ENCODE measurements around the gene XPO4. TPM values are rescaled to one million over a fixed set of nuclear protein-coding genes. Genes with fewer than 3 reads are reported as not detected.

XPO4 gene
- polyA plus RNA-seq, 1 of the 3 experiments (the other 2 are of a cell fraction): 4.2 TPM

DNA sequence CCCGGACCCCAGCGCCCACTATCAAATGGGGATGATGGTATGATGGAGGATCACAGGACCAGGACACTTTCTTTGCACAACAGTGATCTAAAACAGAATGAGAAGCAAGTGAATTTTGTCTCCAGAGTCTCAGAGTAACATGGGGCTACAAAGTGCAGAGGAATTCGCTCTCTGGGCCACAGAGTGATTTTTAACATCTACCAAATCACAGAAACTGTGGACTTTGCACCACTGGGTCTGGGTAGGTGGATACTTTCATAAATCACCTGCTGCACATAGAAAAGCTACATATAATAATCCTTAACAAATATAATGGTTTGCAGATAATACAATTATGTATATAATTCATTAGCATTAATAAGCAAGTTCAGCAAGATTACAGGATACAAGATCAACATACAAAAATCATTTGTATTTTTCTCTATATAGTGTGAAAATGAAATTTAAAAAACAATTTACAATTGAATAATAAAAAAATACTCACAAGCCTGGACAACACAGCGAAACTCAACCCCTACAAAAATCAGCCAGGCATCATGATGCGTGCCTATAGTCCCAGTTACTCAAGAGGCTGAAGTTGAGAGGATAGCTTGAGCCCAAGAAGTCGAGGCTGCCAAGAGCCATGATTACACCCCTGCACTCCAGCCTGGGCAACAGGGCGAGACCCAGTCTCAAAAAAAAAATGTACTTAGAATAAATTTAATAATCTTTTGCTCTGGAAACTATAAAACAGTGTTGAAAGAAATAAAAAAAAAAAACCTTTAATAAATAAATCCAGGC lies 68.5 kb downstream of the XPO4 start:
- H3K4me3 ChIP-seq (ENCODE audit: low read depth in 2 of 2, low read length in 1 of 2): no peak overlapping the region
- no peaks in the 10 kb centered on the region for H3K27me3 ChIP-seq (ENCODE audit: insufficient read depth)
- H3K4me1 ChIP-seq (ENCODE audit: control insufficient read depth in 1 of 2, insufficient read depth in 2 of 2, low read depth in 1 of 2, low read length in 1 of 2): no peaks in the 10 kb centered on the region; a peak in 1 of 4 replicates
- no peak overlapping the region for H3K4me2 ChIP-seq
- no peaks in the 10 kb centered on the region for H3K9me3 ChIP-seq
- TF ChIP-seq EZH2phosphoT487 (IDR thresholded peaks at IDR 0.05; ENCODE audit: borderline replicate concordance, low read depth) (no peak), TEAD4 (IDR thresholded peaks at IDR 0.05; ENCODE audit: borderline replicate concordance, insufficient read depth) (no peak), FOXJ3 (CRISPR knock-in tag; IDR thresholded peaks at IDR 0.05) (no peak), NFIC (IDR thresholded peaks at IDR 0.05; ENCODE audit: borderline replicate concordance) (no peak), GABPA (IDR thresholded peaks at IDR 0.05; ENCODE audit: low read depth) (no peak), ELF1 (IDR thresholded peaks at IDR 0.05) (no peak), MEF2A (IDR thresholded peaks at IDR 0.05; ENCODE audit: borderline replicate concordance, low read depth) (no peak)
- TF ChIP-seq, protein P1, sequence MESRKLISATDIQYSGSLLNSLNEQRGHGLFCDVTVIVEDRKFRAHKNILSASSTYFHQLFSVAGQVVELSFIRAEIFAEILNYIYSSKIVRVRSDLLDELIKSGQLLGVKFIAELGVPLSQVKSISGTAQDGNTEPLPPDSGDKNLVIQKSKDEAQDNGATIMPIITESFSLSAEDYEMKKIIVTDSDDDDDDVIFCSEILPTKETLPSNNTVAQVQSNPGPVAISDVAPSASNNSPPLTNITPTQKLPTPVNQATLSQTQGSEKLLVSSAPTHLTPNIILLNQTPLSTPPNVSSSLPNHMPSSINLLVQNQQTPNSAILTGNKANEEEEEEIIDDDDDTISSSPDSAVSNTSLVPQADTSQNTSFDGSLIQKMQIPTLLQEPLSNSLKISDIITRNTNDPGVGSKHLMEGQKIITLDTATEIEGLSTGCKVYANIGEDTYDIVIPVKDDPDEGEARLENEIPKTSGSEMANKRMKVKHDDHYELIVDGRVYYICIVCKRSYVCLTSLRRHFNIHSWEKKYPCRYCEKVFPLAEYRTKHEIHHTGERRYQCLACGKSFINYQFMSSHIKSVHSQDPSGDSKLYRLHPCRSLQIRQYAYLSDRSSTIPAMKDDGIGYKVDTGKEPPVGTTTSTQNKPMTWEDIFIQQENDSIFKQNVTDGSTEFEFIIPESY (IDR thresholded peaks at IDR 0.05; ENCODE audit: borderline replicate concordance, low read depth): no peak
- no peaks in the 10 kb centered on the region for H3K9me2 ChIP-seq
- H3K79me2 ChIP-seq (ENCODE audit: insufficient read depth): 0 out of 2 replicates have a peak, but pooled peaks cover 7% of the 10 kb centered on the region
- no peak for DNase-seq
- no peak overlapping the region for H3K27ac ChIP-seq (ENCODE audit: low read depth in 2 of 2, low read length in 1 of 2)
- no peaks in the 10 kb centered on the region for H4K20me1 ChIP-seq (ENCODE audit: insufficient read depth)
- H2AFZ ChIP-seq (ENCODE audit: low read depth): no peak overlapping the region
- H3K36me3 ChIP-seq (replicated peaks in 1 of 2; ENCODE audit: control insufficient read depth in 1 of 2, insufficient read depth in 2 of 2, low read length in 1 of 2): peaks cover 7 to 28% of the 10 kb centered on the region in 2 experiments
- POLR2A ChIA-PET: no interaction called here
- 95% methylated on average over 7 of the region's 7 CpGs for WGBS (ENCODE audit: low lambda C conversion rate)
- no peak overlapping the region for H3K9ac ChIP-seq
- peaks cover 3% of the 10 kb centered on the region for H3F3A ChIP-seq (replicated peaks; ENCODE audit: insufficient read depth)
- CTCF ChIA-PET: interaction anchor here (1.0 kb wide), 1 partner anchor 118 kb away, joined by 3 read pairs; no protein-coding TSS in a partner anchor

DNA sequence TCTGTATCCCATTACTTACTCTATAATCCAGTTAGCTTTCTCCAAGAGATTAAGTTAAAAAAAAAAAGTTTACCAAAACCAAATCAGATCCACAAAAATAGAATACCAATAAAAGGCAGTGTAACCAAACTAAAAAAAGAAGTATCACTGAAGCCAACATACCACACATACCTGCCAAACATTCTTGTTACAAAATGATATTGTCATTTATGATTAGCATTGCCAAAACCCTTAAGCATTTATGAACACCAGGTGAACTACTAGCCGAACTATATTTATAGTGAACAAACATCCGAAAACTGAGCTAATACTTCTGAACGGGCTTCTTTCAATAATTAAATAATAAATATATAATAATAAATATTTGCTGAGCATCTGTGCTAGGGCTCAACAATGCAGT lies 69.7 kb downstream of the XPO4 start:
- Histone ChIP-seq H2AFZ (ENCODE audit: low read depth) (no peak overlapping the region), H3K9me2 (no peaks in the 10 kb centered on the region), H3K9ac (no peak overlapping the region), H3K4me3 (ENCODE audit: low read depth in 2 of 2, low read length in 1 of 2) (no peak overlapping the region), H3K9me3 (no peaks in the 10 kb centered on the region), H3K79me2 (ENCODE audit: insufficient read depth) (peaks cover 10% of the 10 kb centered on the region; the same call in 1 of the 2 replicates), H4K20me1 (ENCODE audit: insufficient read depth) (no peaks in the 10 kb centered on the region), H3F3A (replicated peaks; ENCODE audit: insufficient read depth) (peaks cover 3% of the 10 kb centered on the region), H3K27me3 (ENCODE audit: insufficient read depth) (no peaks in the 10 kb centered on the region), H3K4me1 (ENCODE audit: control insufficient read depth in 1 of 2, insufficient read depth in 2 of 2, low read depth in 1 of 2, low read length in 1 of 2) (peaks cover 0 to under 1% of the 10 kb centered on the region in 2 experiments; a peak in 1 of 4 replicates), H3K4me2 (no peak overlapping the region), H3K36me3 (replicated peaks in 1 of 2; ENCODE audit: control insufficient read depth in 1 of 2, insufficient read depth in 2 of 2, low read length in 1 of 2) (peaks cover 7 to 19% of the 10 kb centered on the region in 2 experiments), H3K27ac (ENCODE audit: low read depth in 2 of 2, low read length in 1 of 2) (no peak overlapping the region)
- POLR2A ChIA-PET: no interaction called here
- CTCF ChIA-PET: interaction anchor here (0.6 to 2.0 kb wide), 4 partner anchors 12 to 127 kb away, joined by 3 to 6 read pairs (median 4); no protein-coding TSS in a partner anchor
- no peak for DNase-seq
- TF ChIP-seq, protein P2, sequence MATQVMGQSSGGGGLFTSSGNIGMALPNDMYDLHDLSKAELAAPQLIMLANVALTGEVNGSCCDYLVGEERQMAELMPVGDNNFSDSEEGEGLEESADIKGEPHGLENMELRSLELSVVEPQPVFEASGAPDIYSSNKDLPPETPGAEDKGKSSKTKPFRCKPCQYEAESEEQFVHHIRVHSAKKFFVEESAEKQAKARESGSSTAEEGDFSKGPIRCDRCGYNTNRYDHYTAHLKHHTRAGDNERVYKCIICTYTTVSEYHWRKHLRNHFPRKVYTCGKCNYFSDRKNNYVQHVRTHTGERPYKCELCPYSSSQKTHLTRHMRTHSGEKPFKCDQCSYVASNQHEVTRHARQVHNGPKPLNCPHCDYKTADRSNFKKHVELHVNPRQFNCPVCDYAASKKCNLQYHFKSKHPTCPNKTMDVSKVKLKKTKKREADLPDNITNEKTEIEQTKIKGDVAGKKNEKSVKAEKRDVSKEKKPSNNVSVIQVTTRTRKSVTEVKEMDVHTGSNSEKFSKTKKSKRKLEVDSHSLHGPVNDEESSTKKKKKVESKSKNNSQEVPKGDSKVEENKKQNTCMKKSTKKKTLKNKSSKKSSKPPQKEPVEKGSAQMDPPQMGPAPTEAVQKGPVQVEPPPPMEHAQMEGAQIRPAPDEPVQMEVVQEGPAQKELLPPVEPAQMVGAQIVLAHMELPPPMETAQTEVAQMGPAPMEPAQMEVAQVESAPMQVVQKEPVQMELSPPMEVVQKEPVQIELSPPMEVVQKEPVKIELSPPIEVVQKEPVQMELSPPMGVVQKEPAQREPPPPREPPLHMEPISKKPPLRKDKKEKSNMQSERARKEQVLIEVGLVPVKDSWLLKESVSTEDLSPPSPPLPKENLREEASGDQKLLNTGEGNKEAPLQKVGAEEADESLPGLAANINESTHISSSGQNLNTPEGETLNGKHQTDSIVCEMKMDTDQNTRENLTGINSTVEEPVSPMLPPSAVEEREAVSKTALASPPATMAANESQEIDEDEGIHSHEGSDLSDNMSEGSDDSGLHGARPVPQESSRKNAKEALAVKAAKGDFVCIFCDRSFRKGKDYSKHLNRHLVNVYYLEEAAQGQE (IDR thresholded peaks at IDR 0.05; ENCODE audit: low read depth, low read length): no peak
- TF ChIP-seq, protein P3, sequence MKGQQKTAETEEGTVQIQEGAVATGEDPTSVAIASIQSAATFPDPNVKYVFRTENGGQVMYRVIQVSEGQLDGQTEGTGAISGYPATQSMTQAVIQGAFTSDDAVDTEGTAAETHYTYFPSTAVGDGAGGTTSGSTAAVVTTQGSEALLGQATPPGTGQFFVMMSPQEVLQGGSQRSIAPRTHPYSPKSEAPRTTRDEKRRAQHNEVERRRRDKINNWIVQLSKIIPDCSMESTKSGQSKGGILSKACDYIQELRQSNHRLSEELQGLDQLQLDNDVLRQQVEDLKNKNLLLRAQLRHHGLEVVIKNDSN (IDR thresholded peaks at IDR 0.05; ENCODE audit: borderline replicate concordance, low read depth): no peak
- no peak for TF ChIP-seq MXI1 (IDR thresholded peaks at IDR 0.05; ENCODE audit: low read depth, low read length)
- no peak for TF ChIP-seq SMC3 (IDR thresholded peaks at IDR 0.05; ENCODE audit: low read depth, low read length)
- TF ChIP-seq CHD2 (IDR thresholded peaks at IDR 0.05; ENCODE audit: low read length, partially characterized antibody): no peak
- no peak for TF ChIP-seq TAF1 (IDR thresholded peaks at IDR 0.05; ENCODE audit: borderline replicate concordance, low read depth, low read length)
- TF ChIP-seq RAD21 (IDR thresholded peaks at IDR 0.05; ENCODE audit: low read length): no peak
- TF ChIP-seq, protein P4, sequence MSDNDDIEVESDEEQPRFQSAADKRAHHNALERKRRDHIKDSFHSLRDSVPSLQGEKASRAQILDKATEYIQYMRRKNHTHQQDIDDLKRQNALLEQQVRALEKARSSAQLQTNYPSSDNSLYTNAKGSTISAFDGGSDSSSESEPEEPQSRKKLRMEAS (IDR thresholded peaks at IDR 0.05; ENCODE audit: low read depth): no peak
- no peak for TF ChIP-seq FOSL2 (IDR thresholded peaks at IDR 0.05; ENCODE audit: borderline replicate concordance, low read depth)
- TF ChIP-seq, protein P5, sequence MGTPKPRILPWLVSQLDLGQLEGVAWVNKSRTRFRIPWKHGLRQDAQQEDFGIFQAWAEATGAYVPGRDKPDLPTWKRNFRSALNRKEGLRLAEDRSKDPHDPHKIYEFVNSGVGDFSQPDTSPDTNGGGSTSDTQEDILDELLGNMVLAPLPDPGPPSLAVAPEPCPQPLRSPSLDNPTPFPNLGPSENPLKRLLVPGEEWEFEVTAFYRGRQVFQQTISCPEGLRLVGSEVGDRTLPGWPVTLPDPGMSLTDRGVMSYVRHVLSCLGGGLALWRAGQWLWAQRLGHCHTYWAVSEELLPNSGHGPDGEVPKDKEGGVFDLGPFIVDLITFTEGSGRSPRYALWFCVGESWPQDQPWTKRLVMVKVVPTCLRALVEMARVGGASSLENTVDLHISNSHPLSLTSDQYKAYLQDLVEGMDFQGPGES (IDR thresholded peaks at IDR 0.05; ENCODE audit: low read depth, low read length): no peak
- TF ChIP-seq ELF1 (IDR thresholded peaks at IDR 0.05): no peak
- TF ChIP-seq JUND (IDR thresholded peaks at IDR 0.05): no peak
- 90% methylated on average over 3 of the region's 3 CpGs for WGBS (ENCODE audit: low lambda C conversion rate)
